GM21360 (cell line): Measurements from ENCODE around the gene YKT6.

Source experiments
- ATAC-seq: cut with Tn5 transposase; IDR thresholded peaks from one replicate; pipeline ENCODE4 v1.9.1; 2021; ENCODE audit warnings: mild to moderate bottlenecking, moderate library complexity; ENCODE audit not compliant: unreplicated experiment

YKT6 gene

GRCh38 chr7:44257618-44258422 is 57.0 kb downstream of the YKT6 start:
- peak; percentile 88 for ATAC-seq

- peak; percentile 2 for ATAC-seq
Measured at GRCh38 chr7:44258423-44258760, 57.6 kb downstream of the YKT6 start.

- ATAC-seq: no peak
Measured at GRCh38 chr7:44258865-44259546, 58.2 kb downstream of the YKT6 start.

GRCh38 chr7:44259547-44260457 is 59.0 kb downstream of the YKT6 start:
- no peak for ATAC-seq

GRCh38 chr7:44261240-44261639 is 60.5 kb downstream of the YKT6 start:
- no peak for ATAC-seq

- no peak for ATAC-seq
Measured at GRCh38 chr7:44262031-44262430, 61.3 kb downstream of the YKT6 start.

GRCh38 chr7:44263326-44264082 is 62.7 kb downstream of the YKT6 start:
- no peak for ATAC-seq
